GM21576 (cell line): Measurements from ENCODE around the gene CNIH2.

Experiments used
- ATAC-seq: cut with Tn5 transposase; IDR thresholded peaks from one replicate; pipeline ENCODE4 v1.9.1; 2021; ENCODE audit warnings: mild to moderate bottlenecking, moderate library complexity; ENCODE audit not compliant: unreplicated experiment

CNIH2 gene

GRCh38 chr11:66259225-66259624, 18.8 kb upstream of the CNIH2 start:
- ATAC-seq: no peak

- no peak for ATAC-seq
These were observed 18.0 kb upstream of the CNIH2 start for GRCh38 chr11:66259956-66260355.

DNA sequence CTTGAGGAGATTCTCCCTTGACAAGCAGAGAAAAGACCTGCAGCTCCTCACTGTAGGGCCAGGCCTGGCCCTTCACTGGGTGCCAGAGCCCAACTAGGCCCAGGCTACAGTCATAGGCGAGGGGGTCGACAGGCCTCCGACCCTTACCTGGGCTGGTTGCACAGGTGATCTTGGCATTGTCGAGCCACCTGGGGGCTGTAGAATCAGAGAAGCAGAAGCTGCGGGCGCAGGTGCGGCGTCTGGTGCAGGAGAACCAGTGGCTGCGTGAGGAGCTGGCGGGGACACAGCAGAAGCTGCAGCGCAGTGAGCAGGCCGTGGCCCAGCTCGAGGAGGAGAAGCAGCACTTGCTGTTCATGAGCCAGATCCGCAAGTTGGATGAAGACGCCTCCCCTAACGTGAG, 16.4 kb upstream of the CNIH2 start:
- ATAC-seq: no peak

DNA sequence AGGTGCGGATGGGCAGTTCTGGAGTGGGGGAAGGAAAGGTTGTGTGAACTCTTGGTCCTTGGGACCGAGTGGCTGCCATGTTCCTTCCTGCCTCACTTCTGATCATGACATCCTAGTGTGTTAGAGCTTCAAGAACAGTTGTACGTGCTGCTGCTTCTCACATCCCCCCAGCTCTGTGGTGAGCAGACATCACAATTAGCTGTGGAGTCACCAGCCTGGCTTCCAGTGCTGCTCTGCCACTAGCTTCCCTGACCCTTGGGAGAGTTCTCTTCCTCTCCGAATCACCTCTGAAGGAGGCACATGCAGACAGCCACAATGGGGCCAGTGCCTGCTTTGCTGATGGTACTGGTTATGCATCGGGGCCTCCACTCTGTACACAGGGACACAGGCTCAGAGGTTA, 15.8 kb upstream of the CNIH2 start:
- ATAC-seq: no peak

DNA sequence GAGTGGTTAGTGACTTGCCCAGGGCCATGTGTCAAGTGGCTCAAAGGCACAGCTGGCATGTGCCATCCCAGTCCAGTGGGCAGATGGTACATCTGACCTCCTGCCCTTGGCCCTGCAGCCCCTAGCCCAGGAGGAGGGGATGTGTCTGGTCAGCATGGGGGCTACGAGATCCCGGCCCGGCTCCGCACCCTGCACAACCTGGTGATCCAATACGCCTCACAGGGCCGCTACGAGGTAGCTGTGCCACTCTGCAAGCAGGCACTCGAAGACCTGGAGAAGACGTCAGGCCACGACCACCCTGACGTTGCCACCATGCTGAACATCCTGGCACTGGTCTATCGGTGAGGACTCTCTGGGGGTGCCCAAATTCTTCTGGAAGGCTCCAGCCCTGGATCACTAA, 15.3 kb upstream of the CNIH2 start:
- no peak for ATAC-seq

- ATAC-seq: no peak
These were observed 14.7 kb upstream of the CNIH2 start for GRCh38 chr11:66263231-66263630.

DNA sequence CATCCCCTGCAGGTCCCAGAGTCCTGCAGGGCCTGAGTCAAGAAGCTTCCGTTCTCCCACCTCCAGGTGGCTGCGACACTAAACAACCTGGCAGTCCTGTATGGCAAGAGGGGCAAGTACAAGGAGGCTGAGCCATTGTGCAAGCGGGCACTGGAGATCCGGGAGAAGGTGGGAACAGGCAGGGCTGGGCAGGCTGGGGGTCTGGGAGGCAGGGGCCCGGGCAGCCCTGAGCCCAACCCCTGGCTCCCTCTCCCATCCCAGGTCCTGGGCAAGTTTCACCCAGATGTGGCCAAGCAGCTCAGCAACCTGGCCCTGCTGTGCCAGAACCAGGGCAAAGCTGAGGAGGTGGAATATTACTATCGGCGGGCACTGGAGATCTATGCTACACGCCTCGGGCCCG, 14.2 kb upstream of the CNIH2 start:
- no peak for ATAC-seq

GRCh38 chr11:66264383-66264782, 13.6 kb upstream of the CNIH2 start:
- ATAC-seq: no peak

GRCh38 chr11:66264914-66265313, 13.1 kb upstream of the CNIH2 start:
- no peak for ATAC-seq

- ATAC-seq: no peak
These were observed 12.2 kb upstream of the CNIH2 start for GRCh38 chr11:66265531-66266377.

- ATAC-seq: no peak
These were observed 11.5 kb upstream of the CNIH2 start for GRCh38 chr11:66266378-66267038.

- ATAC-seq: no peak
These were observed 11.0 kb upstream of the CNIH2 start for GRCh38 chr11:66267039-66267378.

- peak; percentile 37 for ATAC-seq
These were observed 10.4 kb upstream of the CNIH2 start for GRCh38 chr11:66267379-66268243.

DNA sequence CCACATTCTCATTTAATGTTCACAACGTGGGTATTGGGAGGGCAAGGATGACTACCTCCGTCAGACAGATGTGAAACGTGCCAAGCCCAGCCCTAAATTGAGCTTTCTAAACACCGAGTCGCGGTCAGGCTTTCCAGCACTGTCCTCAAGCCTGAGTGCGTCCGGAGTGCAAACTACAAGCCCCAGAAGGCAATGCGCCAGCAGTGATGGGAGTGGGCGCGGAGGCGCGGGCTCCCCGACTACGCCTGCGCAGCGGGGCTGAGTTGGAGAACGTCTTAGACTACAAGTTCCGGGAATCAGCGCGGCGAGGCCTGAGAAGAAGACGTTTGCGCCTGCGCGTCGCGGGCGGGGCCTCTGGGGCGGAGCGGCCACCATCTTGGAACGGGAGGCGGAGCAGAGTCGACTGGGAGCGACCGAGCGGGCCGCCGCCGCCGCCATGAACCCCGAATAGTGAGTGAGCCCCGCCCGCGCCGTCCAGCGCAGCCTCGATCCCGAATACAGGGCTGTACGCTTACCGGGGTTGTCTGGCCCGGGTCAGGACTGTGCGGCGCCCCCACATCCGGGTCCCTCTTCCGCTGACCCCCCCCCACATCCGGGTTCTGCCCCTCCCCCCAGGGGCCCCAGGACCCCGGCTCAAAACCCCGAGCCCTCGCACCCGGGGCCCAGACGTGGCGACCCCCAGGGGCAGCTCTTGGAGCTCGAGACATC, 9.6 kb upstream of the CNIH2 start, which contains the start of gene RAB1B:
Gene RAB1B, plus strand, starts transcription at position 396 of the 708 bp plus-strand sequence. Its CDS starts 41 bp downstream, at position 437.
- ATAC-seq: peak; percentile 70

GRCh38 chr11:66268952-66269905, 8.7 kb upstream of the CNIH2 start:
- no peak for ATAC-seq

- no peak for ATAC-seq
These were observed 6.2 kb upstream of the CNIH2 start for GRCh38 chr11:66271816-66272215.

DNA sequence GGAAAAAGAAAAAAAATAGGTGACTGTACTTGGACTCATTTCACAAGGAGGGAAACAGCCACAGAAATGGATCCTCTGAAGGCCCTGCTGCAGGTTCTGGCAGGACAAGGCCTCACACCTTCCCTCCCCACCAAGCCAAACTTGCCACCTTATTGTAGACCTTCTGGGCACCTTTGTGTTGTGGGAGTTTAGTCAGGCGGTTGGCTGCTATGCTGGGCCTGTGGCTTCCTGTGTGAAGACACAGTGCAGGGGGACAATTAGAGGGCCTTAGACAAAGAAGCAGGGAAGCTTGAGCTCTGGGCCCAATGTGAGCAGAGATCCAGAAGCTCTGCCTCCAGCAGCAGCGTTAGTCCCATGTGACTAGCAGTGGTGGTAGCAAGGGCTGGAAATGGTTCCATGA, 5.4 kb upstream of the CNIH2 start:
- ATAC-seq: no peak

GRCh38 chr11:66274219-66274618, 3.8 kb upstream of the CNIH2 start:
- ATAC-seq: no peak

DNA sequence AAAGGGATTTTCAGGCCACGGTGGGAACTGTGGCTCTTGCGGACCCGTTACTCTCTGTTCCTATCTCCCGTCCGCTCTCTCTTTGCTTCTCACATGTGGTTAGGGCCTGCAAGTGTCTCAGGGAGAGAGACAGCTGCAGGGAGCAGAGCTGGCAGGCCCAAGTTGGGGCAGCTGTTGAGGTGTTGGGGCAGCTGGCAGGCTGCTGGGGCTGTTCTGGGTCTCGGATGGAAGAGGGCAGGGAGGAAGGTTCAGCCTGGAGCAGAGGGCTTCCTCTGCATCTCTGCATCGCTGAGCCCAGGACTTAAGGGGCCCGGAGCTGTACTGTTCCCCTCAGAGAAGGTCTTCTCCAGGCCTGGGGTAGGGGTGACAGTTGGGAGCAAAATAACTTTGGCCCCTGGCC, 2.6 kb upstream of the CNIH2 start:
- ATAC-seq: no peak
